ENCODE measurements around the gene FIGNL2.

FIGNL2 gene

DNA sequence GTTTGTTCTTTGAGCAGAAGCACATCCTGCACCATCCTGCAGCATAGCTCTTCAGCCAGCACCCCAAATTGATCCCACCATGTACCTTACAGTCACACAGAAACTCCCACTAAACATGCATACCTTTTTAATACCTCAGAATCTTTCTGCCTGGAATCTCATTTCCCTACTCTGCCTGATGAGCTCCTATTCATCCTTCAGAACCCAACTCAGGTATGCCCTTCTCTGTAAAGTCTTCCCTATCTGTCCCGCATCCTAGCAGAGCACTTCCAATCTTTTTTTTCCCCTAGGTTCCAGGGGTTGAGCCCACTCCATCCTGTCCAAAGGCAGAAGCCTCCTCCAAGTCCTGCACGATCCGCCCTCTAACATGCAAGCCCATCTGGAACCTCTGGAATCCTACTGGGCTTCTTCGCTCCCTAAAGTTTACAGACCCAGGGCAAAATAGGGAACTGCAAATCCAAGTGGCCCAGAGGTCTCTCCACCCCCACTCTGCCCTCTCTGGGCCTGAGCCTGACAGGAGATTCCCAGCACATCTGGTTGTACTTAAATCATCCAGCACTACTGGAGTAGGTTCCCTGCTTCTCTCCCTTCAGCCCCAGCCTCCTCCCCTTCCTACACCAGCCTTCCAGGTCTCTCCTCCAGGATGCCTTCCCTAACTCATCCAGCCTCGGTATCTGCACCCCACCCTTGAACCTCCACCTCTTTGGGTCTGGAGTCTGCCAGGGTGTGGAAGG lies 4.1 kb upstream of the FIGNL2 start:
- DNase-seq (ENCODE audit: low spot score): no peak

DNA sequence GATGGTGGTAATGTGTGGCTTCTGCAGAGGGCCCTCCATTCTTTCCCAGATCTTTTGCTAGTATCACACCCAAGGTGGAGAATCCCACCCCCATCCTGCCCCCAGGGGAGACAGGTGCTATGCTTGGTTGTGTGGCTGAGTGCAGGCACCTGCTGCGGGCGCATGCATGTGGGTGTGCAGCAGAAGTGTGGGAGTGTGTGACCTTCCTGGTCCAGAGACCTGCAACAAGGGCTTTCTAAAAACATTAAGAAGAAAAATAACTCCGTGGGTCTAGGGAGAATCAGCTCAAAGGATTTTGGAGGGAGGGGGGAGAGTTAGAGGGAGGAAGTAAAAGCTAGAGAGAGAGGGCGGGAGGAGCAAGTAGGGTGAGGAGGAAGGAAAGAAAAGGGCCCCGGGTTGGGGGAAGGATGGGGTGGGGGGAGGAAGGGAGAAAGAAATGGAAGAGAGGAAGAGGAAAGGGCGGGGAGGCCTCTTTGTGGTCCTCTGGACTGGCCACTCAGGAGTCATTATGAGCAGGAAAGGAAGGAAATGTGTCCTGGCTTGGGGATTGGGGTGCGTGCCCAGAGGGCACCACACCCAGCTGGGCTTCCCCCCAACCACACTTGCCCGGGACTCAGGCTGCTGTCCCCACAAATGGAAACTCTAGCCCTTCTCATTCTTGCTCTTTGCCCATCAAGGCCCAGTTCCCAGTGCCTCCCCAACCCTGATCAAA lies 3.1 kb upstream of the FIGNL2 start:
- DNase-seq (ENCODE audit: low spot score): no peak

DNA sequence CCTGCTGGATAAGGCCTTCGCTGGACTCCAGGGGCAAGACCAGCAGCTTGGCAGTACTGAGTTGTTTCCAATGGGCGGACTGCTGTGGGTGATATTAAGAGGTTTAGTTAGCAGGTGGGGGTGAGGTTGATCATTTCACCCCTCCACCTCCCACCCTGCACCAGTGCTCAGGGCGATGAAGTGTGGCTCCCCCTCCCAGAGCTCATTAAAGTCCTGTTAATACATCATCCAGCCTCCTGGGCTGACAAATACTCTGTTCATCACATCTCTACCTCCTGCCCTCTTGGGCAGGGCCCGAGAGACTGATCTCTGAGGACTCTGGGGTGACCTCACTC lies 2.4 kb upstream of the FIGNL2 start:
- DNase-seq (ENCODE audit: low spot score): no peak

DNA sequence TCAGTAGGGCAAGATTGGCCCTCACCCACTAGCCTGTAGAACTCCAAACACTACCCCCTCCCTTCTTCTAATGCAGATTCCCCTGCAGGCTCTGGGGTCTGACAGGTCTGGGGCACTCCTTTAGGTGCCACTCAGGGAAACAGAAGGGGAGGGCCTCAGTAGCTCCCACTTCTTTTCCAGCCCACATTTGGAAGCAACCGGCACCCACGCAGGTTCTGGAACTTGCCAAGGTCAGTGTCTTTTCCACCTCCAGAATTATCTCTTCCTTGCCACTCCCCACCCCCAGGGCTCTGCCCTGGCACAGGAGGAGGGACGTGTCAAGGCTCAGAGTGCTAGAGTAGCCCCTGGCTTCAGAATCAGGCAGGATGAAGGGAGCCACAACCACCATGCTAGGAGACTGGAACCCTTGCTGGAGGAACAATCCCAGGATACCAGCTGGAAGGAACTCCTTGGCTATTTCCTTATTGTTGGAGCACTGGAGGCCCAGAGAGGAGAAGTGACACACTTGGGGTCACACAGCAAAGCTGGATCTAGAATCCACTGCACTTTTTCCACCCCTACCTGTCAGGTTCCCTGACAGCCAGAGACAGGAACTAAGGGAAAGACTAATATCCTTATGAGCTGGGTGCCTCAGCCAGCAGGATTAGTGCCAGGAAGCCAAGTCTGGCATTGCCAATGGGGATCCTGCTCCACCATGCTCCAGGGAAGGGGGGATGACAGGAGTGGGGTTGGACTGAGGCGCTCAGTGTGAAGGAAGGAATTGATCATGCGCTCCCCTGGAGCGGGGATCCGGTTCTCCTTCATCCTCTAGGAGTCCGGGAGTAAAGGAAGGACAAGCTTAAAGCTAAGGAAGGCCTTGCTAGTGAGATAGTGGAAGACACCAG lies 1.8 kb upstream of the FIGNL2 start:
- DNase-seq (ENCODE audit: low spot score): no peak

DNA sequence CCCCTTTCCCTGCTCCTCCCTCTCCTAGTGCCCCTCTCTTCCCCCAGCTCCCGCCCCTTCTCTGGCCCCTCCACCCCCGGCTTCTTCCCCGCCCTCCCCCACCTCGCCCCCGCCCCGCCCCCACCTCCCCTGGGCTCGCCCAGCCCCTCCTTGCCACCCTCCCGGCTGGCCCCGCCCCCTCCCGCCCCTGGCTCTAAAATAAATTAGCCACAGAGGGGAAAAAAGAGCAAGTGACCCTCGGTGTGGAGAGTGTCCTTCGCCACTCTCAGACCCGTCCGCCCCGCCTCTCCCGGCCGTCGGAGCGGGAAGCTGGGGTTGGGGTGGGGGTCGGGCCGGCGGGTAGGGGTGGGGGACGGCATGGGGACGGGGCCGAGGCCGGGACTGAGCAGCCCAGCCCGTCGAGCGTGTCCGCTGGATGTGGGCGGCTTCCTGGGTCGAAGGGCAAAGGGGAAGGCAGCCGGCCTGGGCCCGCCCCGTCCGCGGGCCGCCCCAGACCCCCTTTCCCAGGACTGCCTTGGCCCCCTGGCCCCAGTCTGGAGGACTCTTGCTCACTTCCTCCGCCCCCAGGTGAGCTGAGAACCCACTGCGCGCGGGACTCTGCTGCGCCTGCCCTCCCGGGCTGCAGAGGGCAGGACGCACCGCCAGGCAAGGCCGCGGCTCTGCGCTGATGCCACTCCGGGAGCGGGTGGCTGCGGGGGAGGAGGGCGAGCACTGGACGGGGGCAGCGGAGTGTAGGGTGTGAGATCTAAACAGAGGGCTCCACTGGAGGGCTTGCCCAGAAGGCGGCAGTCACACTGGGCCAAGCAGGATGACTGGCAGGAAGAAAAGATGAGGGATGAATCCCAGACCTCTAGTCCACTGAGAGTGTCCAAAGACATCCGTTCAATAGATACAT lies 570 bp upstream of the FIGNL2 start:
- no peak for DNase-seq (ENCODE audit: low spot score)

DNA sequence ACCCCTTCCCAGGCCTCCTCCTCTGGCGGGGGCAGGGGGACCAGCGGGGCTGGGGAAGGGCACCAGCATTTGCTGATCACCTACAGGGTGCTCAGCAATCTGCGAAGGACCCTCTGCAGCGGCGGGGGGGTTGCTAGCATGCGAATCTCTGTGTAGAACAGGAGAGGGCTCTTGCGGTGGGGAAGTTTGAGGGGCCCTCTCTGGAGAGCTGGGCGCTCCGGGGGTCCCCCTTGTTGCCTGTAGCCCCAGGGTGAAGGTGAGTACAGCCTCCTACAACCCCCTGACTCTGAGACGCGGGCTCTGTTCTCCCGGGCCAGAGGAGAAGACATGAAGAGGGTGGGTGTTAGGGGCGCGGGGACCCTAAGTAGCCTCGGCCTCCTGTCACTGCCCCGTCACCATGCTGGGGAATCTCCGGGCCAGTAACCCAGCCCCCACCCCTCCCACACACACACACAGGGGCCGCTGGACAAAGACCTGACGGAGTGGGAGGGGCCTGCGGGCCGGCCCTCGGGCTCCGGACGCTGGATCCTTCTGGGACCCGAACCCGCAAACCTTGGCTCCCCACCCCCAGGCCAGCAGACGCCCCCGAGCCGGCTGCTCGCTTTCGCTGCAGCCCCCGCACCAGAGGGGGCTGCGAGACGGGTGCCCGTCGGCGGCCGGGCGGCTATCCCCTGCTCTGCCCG lies 734 bp downstream of the FIGNL2 start:
- DNase-seq (ENCODE audit: low spot score): no peak

DNA sequence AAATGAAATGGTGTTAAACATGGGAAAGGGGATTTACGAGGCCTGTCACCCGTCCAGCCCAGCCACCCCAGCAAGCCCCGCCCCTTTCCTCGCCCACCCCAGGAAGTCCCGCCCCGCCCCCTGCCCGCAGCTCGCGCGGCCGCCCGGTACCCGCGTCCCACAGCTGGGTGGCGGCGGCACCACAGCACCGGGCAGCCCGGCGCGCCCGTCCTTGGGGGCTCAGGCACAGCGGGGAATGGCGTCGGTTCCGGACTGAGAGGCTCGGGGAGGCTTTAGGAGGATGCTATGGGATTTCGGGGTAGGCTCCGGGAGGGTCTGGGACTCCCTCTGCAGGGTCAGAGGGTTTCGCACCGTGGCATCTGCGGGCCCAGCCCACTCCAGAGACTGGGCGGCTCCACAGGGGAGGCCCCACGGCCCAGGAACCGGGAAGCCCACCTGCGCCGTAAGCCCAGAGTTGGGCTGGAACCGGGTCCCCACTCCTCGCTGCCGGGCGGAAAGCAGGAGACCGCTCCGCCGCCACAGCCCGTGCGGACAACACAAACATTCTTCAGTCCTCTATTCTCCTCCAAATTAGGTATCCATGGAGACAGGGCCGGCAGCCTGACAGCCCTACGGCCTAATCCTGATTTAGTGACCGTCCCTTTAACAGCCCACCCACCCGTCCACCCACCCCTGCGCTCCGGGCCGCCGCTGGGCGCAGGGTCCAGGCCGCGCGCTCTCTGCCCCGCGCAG lies 1.4 kb downstream of the FIGNL2 start:
- DNase-seq (ENCODE audit: low spot score): no peak

DNA sequence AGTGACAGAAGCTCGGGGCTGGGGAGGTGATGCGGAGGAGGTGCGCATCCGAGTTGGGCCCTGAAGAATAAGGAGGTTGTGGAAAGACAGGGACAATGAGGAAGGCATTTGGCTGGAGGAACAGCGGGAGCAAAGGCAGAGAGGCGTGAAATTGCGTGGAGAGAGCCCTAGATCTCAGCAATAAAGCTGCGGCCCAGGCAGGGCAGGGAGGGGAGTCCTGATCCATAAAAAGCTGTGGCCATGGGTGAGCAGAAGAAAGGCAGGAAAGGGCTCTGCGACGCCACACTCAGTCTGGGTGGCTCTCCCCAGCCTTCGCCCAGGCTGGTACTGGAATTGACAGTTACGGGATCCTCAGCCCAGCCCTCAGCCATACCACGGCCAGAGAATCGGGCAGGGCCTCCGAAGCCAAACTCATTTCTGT lies 2.2 kb downstream of the FIGNL2 start:
- DNase-seq (ENCODE audit: low spot score): no peak

DNA sequence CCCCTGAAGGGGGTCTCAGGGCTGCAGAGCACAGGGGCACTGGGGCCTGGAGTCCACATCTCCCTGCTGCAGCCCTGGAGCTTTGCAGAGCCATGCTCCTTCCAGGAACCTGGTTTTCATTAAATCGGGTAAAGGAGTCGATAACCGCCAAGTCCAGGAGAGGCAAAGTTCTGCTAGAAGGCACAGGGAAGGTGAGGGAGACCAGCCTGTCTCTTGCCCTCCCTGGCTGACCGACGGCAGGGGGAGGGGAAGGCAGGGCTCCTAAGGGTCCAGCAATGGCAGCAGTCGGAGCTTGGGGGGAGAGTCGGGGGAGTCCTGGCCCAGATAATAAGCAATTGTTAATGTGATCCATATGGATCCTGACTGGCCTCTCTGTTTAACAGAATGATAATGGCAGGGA lies 3.0 kb downstream of the FIGNL2 start:
- no peak for DNase-seq (ENCODE audit: low spot score)

DNA sequence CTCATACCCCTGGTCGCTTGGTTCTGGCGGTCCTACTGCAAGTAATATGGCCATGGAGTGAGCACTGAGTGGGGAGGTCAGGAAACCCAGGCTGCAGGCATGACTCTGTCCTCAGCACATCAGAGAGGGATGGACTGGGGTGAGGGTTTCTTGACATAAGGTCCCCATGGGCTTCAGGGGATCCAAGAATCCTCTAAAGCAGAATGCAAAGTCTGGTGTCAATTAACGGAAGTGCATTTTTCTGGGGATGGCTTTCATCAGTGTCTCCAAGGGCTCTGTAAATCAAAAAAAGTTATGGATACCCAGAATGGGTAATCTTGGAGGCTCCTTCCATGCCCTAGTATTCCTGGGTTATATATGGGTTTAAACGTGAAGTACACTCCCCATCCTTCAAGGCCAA lies 3.7 kb downstream of the FIGNL2 start:
- DNase-seq (ENCODE audit: low spot score): no peak

DNA sequence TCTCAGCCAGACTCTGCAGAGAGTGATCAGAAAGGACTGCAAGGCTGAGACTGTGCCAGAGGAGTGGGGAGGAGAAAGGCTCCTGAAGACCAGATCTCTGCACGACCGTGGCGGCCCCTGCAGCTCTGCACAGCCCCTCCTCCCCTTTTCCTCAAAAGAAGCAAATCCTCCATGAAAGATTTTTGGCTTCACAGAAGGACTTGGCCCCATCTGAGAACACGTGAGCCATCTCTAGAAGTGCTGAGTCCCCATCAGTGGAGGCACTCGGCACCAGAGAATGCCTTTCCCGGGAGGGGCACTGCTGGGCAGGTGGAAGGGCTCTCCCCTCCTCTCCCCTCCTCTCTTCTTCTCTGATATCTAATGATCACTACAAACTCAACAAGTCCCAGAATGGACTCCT lies 6.8 kb downstream of the FIGNL2 start:
- no peak for DNase-seq (ENCODE audit: low spot score)

DNA sequence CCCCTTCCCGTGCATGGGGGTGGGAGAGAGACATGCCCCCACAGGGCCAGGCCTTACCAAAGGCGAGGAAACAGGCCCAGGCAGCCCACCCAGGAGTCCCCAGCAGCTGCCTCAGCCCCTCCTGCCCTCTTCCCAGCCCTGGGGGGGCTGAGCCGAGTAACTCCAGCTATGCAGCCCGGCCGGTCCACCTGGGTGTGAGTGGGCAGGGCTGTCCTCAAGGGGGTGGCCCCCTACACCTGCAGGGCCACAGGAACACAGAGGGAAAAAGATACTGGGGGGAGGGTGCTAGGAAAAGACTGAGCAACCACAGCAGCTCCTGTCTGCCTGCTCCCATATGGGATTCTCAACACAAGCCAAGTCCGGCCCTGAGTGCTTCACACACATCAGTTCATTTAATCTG lies 7.6 kb downstream of the FIGNL2 start:
- DNase-seq (ENCODE audit: low spot score): no peak

DNA sequence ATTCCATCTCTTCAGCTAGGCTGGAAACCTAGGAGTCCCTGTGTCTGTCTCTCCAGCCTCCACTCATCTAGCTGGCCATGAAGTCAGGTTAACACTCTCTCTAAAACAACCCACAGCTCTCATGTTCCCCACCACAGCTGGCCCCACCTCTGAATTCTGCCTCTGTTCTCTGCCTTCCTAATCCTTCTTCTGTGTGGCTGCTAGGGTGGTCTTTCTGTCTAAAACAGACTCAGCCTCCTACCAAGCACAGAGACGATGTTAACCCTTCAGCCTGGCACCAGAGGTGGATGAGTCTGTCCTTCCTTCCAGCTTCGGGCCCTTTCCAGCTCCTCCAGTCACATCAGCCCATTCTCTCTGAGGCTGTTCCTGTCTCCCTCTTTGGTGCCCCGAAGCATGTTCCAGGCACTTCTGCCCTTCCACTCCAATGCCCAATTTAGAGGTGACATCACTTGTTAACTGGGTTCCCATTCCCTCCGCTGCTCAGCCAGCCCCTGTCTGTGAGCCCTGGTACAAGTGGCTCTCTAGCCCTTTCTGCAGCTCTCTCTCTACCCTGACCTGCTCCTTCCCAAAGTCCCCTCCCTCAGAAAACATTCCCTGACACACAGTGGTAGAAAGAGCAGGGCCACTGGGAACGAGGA lies 9.1 kb downstream of the FIGNL2 start:
- DNase-seq (ENCODE audit: low spot score): no peak

DNA sequence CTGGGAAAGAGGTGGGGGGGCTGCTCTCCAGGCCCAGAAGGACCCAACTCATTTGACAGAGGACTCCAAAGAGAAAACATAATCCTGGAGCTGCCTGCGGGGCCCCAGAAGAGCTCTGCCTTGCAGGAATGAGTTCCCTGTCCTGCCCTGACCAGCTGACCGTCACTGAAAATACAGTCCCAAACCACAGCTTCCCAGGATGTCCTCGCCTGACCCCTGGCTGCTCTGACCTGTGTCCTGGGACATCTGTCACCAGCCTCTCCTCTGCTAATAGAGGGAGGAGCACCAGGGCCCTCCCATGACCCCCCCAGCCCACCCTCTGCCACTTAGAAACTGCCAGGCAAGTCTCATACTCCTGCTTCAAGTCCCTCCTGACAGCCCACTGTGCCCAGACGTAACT lies 9.8 kb downstream of the FIGNL2 start:
- DNase-seq (ENCODE audit: low spot score): no peak

DNA sequence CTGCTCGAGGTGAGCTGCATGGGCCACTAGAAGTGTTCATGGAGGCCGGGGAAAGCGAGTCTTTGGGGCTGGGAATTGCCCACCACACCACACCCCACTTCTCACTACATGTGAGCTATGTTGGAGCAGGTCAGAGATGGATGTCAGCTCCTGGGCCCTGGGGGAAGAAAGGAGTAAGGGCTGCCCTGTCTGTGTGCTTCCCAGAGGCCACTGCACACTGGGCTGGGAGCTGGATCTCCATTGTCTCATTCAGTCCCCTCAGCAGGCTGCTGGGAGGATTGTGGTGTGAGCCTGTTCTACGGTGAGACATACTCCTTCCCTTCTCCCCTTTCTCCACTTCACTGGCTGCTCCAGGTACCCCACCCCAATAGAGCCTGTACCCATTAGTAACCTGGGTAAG lies 10.5 kb downstream of the FIGNL2 start:
- DNase-seq (ENCODE audit: low spot score): no peak

DNA sequence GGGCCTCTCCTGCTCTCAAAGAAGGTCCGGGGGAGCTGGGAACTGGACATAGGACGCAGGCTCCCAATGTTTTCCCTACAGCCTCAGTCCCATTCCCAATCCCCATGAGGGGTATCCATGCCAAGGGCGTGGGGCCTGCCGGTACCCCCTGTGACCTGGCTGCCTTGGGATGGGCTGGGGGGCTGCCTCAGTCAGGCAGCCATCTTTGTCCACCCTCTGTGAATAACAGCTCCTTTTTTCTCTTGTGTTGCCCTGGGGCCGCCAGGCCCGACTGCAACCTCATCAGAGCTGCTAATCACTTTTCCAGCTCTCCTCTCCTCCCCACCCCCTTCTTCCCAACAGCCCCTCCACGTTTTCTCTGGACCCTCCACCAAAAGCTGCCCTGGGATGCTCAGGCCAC lies 11.2 kb downstream of the FIGNL2 start:
- DNase-seq (ENCODE audit: low spot score): no peak

DNA sequence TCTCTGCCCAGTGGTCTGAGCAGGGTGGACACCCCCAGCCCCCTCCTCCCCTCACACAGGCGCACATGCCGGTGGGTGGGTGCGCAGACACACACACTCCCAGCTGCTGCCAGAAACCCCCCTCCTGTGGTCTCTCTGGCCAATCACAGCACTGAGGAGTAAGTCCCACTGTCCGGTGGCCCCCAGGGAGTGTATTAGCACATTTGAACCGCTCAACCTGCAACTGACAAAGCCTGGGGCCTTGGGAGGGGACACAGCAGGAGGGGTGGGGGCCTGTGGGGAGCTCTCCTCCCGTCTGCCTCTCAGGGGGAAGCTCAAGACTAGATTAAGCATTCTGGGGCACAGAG lies 11.7 kb downstream of the FIGNL2 start:
- no peak for DNase-seq (ENCODE audit: low spot score)

DNA sequence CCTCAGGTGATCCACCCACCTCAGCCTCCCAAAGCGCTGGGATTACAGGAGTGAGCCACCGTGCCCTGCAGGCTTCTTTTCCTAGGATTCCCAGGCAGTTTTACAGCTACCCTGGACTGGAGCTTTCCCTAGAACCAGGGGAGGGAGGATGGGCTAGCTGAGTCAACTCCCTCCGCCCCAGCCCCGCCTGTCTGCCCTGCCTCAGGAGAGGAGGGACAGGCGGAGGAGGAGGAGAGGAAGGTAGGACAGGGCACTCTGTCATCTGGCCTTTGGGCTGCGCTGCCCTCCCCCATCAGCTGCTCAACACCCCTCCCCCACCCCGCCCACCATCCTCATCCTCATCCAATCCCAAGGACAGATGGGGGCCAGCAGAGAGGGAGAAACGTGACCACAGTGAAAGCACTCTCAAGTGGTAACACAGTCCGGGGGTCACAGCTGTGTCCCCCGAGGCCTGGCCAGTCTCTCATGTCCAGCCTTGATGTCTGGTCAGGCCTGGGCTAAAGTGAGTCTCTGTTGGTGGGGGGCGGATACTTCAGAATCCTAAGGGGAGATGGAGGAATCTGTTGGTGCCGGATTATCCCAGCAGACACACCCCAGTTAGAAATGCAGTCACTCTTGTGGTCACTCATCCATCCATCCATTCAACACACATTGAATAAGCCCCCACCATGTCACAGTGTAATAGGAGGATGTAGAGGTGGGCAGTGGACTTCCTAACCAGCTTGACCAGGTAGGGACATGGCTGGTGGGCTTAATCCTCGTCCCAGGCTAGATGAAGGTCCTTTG lies 12.3 kb downstream of the FIGNL2 start:
- DNase-seq (ENCODE audit: low spot score): no peak

DNA sequence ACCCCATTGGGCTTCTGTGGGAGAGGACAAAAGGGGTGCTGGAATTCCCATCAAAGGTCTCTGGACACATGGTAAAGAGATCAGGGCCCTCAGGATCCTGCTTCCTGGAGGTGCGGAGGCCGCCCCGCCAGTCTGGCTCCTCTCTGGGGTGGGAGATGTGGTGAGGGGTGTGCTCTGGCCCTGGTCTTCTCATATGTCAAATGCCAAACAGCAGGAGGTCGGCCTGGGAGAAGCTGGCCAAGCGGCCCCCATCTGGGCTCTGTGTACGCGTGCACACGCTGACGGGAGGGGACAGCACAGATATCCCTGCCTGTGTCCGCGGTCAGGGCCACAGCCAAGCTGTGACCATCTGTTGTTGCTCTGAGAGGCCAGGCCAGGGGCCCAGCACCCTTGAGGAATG lies 14.1 kb downstream of the FIGNL2 start:
- no peak for DNase-seq (ENCODE audit: low spot score)

Data from hematopoietic multipotent progenitor cell treated with erythropoietin and hydrocortisone succinate and interleukin-3 and kit ligand, for 17 days (in vitro differentiated cells).